ENCODE results near the gene NACC1. TPM values are rescaled to one million over a fixed set of nuclear protein-coding genes. Genes with fewer than 3 reads are reported as not detected.

NACC1 gene
- total RNA-seq, 2 experiments from 2014 or later = 13.0 to 13.5 TPM

GRCh38 chr19:13155472-13156359, 37.7 kb downstream of the NACC1 start:
- H3K36me3 ChIP-seq (ENCODE audit: insufficient read depth, low read length) = peaks cover 11% of the 10 kb centered on the region
- H3K27ac ChIP-seq (ENCODE audit: low read depth in 1 of 2, low read length in 2 of 2) = peak overlapping the region; percentile 96 to 97
- peak overlapping the region; percentile 83 for H3K4me3 ChIP-seq (ENCODE audit: low read length)
- Mint-ChIP-seq H3K4me1 (ENCODE audit: low read depth) (peaks cover 46% of the 10 kb centered on the region), H3K36me3 (ENCODE audit: low read depth) (peaks cover 53% of the 10 kb centered on the region), H3K27me3 (peaks cover 8% of the 10 kb centered on the region), H3K9me3 (no peaks in the 10 kb centered on the region), H3K27ac (peak overlapping the region; percentile 98), H3K4me3 (peak overlapping the region; percentile 99)
- ChIA-PET CTCF (interaction anchor here (0.7 to 2.0 kb wide), 11 partner anchors 9 to 107 kb away, joined by 3 to 27 read pairs (median 4); partner anchors contain the start of gene NACC1), POLR2A (interaction anchor here (0.8 to 6.8 kb wide), 21 partner anchors 10 to 681 kb away, joined by 3 to 487 read pairs (median 5); partner anchors contain the start of genes GCDH, JUNB and NACC1)
- TF ChIP-seq CTCF (IDR thresholded peaks at IDR 0.05) = no peak
- no peaks in the 10 kb centered on the region for H3K27me3 ChIP-seq (ENCODE audit: control insufficient read depth in 1 of 2, insufficient read depth in 2 of 2, low read length in 2 of 2)
- intact Hi-C loops (cut with DNase I, micrococcal nuclease) = loop anchor here in 1 of 2 experiments (2.0 to 10.0 kb wide), 3 partner anchors 17 to 689 kb away; no protein-coding TSS in a partner anchor
- peak; percentile 18 for ATAC-seq (ENCODE audit: poor library complexity)
- no peaks in the 10 kb centered on the region for H3K9me3 ChIP-seq (ENCODE audit: control insufficient read depth in 1 of 2, insufficient read depth in 1 of 2, low read length in 2 of 2)
- peak; percentile 43 to 93 (median 72) for DNase-seq
- H3K4me1 ChIP-seq (ENCODE audit: insufficient read depth, low read length) = peaks cover 59% of the 10 kb centered on the region

- no peak for ATAC-seq (ENCODE audit: poor library complexity)
- no peak for DNase-seq
- Mint-ChIP-seq H3K36me3 (ENCODE audit: low read depth) (peaks cover 17% of the 10 kb centered on the region), H3K27me3 (no peaks in the 10 kb centered on the region), H3K4me3 (peak overlapping the region; percentile 64), H3K4me1 (ENCODE audit: low read depth) (peaks cover 69% of the 10 kb centered on the region), H3K9me3 (no peaks in the 10 kb centered on the region), H3K27ac (peak overlapping the region; percentile 99)
- no peaks in the 10 kb centered on the region for H3K9me3 ChIP-seq (ENCODE audit: control insufficient read depth in 1 of 2, insufficient read depth in 1 of 2, low read length in 2 of 2)
- TF ChIP-seq CTCF (IDR thresholded peaks at IDR 0.05) = no peak
- H3K36me3 ChIP-seq (ENCODE audit: insufficient read depth, low read length) = peaks cover 4% of the 10 kb centered on the region
- H3K27me3 ChIP-seq (ENCODE audit: control insufficient read depth in 1 of 2, insufficient read depth in 2 of 2, low read length in 2 of 2) = no peaks in the 10 kb centered on the region
- ChIA-PET CTCF (interaction anchor here (0.6 to 1.3 kb wide), 2 partner anchors 11 to 35 kb away, joined by 3 read pairs; no protein-coding TSS in a partner anchor), POLR2A (no interaction called here)
- peaks cover 95% of the 10 kb centered on the region for H3K4me1 ChIP-seq (ENCODE audit: insufficient read depth, low read length)
- H3K27ac ChIP-seq (ENCODE audit: low read depth in 1 of 2, low read length in 2 of 2) = no peak overlapping the region
- H3K4me3 ChIP-seq (ENCODE audit: low read length) = no peak overlapping the region
- intact Hi-C loops (cut with DNase I, micrococcal nuclease) = loop anchor here in 1 of 2 experiments (10.0 kb wide), 1 partner anchor 685 kb away; no protein-coding TSS in a partner anchor
Observed at GRCh38 chr19:13159713-13160112, 41.6 kb downstream of the NACC1 start.

- H3K27me3 Mint-ChIP-seq = no peaks in the 10 kb centered on the region
- TF ChIP-seq CTCF (IDR thresholded peaks at IDR 0.05) = no peak
- ChIA-PET POLR2A (interaction anchor here (1.3 to 12.1 kb wide), 2 partner anchors 6 to 24 kb away, joined by 4 to 487 read pairs; no protein-coding TSS in a partner anchor), CTCF (interaction anchor here (1.7 kb wide), 1 partner anchor 35 kb away, joined by 10 read pairs; no protein-coding TSS in a partner anchor)
- H3K9me3 ChIP-seq (ENCODE audit: control insufficient read depth in 1 of 2, insufficient read depth in 1 of 2, low read length in 2 of 2) = no peaks in the 10 kb centered on the region
- peaks cover 10% of the 10 kb centered on the region for H3K36me3 Mint-ChIP-seq (ENCODE audit: low read depth)
- no peaks in the 10 kb centered on the region for H3K9me3 Mint-ChIP-seq
- no peak overlapping the region for H3K27ac ChIP-seq (ENCODE audit: low read depth in 1 of 2, low read length in 2 of 2)
- peak overlapping the region; percentile 99 for H3K27ac Mint-ChIP-seq
- peak in 2 of 14 experiments; percentile 36 to 41 for DNase-seq
- H3K4me3 ChIP-seq (ENCODE audit: low read length) = no peak overlapping the region
- H3K4me1 ChIP-seq (ENCODE audit: insufficient read depth, low read length) = peaks cover 96% of the 10 kb centered on the region
- no peaks in the 10 kb centered on the region for H3K27me3 ChIP-seq (ENCODE audit: control insufficient read depth in 1 of 2, insufficient read depth in 2 of 2, low read length in 2 of 2)
- no peaks in the 10 kb centered on the region for H3K36me3 ChIP-seq (ENCODE audit: insufficient read depth, low read length)
- peak overlapping the region; percentile 7 for H3K4me3 Mint-ChIP-seq
- intact Hi-C loops (cut with DNase I, micrococcal nuclease) = no loop called here
- H3K4me1 Mint-ChIP-seq (ENCODE audit: low read depth) = peaks cover 71% of the 10 kb centered on the region
- ATAC-seq (ENCODE audit: poor library complexity) = no peak
Observed at GRCh38 chr19:13160557-13160956, 42.5 kb downstream of the NACC1 start.
